Gastrocnemius medialis (tissue), 4 donors: ENCODE results near the gene PLCL1.

Source experiments
- POLR2A ChIP-seq, 2 donors: fragments of 450-650 bp; IDR thresholded peaks; one replicate each; pipeline ENCODE4 v1.6.1; 2017; ENCODE audit warnings: antibody characterized with exemption in 2 of 2, mild to moderate bottlenecking in 2 of 2, moderate library complexity in 2 of 2
- TF ChIP-seq, protein P1 (sequence below), 5 experiments: fragments of 450-650 bp in 3 of 5; fragments of 200-600 bp in 2 of 5; sonication (generic) in 2 of 5; IDR thresholded peaks in 4 of 5; conservative IDR thresholded peaks in 1 of 5; 1 replicate in 4 of 5; 2 replicates in 1 of 5; pipeline ENCODE4 v1.5.1; 2016 to 2019; ENCODE audit warnings: antibody characterized with exemption in 5 of 5, mild to moderate bottlenecking in 3 of 5, moderate library complexity in 3 of 5

DNA sequence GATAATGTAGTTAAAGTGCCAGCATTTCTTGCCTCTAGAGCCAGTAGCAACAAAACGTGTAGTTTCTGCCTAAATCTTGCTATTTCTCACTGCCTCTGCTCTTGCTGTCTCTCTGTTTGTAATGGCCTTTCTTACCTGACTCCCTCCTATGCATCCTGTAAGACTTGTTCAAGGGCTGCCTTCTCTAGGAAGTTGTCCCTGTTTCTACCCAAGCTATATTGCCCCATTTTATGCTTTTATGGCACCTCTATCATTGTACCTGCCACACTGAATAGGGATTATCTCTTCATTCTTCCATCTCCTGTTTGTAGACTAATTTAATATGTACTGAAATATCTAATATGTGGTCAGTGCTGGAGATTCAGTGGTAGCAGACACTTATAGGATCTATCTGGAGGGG lies 49.2 kb downstream of the PLCL1 start:
- TF ChIP-seq, protein P1, sequence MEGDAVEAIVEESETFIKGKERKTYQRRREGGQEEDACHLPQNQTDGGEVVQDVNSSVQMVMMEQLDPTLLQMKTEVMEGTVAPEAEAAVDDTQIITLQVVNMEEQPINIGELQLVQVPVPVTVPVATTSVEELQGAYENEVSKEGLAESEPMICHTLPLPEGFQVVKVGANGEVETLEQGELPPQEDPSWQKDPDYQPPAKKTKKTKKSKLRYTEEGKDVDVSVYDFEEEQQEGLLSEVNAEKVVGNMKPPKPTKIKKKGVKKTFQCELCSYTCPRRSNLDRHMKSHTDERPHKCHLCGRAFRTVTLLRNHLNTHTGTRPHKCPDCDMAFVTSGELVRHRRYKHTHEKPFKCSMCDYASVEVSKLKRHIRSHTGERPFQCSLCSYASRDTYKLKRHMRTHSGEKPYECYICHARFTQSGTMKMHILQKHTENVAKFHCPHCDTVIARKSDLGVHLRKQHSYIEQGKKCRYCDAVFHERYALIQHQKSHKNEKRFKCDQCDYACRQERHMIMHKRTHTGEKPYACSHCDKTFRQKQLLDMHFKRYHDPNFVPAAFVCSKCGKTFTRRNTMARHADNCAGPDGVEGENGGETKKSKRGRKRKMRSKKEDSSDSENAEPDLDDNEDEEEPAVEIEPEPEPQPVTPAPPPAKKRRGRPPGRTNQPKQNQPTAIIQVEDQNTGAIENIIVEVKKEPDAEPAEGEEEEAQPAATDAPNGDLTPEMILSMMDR (IDR thresholded peaks at IDR 0.05 in 4 of 5, conservative IDR thresholded peaks at IDR 0.05 in 1 of 5): no peak
- TF ChIP-seq POLR2A (IDR thresholded peaks at IDR 0.05): no peak
